Liver (tissue), 9 donors: ENCODE results near the gene GPR180. TPM values are rescaled to one million over a fixed set of nuclear protein-coding genes. Genes with fewer than 3 reads are reported as not detected.

Experiments
- DNase-seq: peaks from one replicate; pipeline ENCODE4 v3.0.0-alpha.2; 2017; ENCODE audit warnings: low spot score
- H3K27ac ChIP-seq, 2 donors: one replicate each; pipeline ENCODE4 v1.7.0; 2013; ENCODE audit warnings: inconsistent platforms in 2 of 2, low read length in 2 of 2, control low read depth in 1 of 2, low read depth in 1 of 2, mild to moderate bottlenecking in 1 of 2
- H3K27me3 ChIP-seq, 4 donors: one replicate each; pipeline versions ENCODE4 v1.6.1 to v1.7.0; 2013; ENCODE audit warnings: low read length in 3 of 4, inconsistent platforms in 1 of 4, mild to moderate bottlenecking in 1 of 4, moderate library complexity in 1 of 4; ENCODE audit not compliant: control insufficient read depth in 4 of 4, insufficient read depth in 4 of 4
- H3K36me3 ChIP-seq, 4 donors: one replicate each; pipeline versions ENCODE4 v1.6.1 to v1.7.0; 2013; ENCODE audit warnings: low read length in 3 of 4, mild to moderate bottlenecking in 3 of 4, low read depth in 1 of 4, moderate library complexity in 1 of 4; ENCODE audit not compliant: control insufficient read depth in 4 of 4, insufficient read depth in 3 of 4
- H3K4me1 ChIP-seq, 4 donors: one replicate each; pipeline versions ENCODE4 v1.6.1 to v1.7.0; 2013; ENCODE audit warnings: low read length in 3 of 4, mild to moderate bottlenecking in 3 of 4, moderate library complexity in 1 of 4; ENCODE audit not compliant: control insufficient read depth in 4 of 4, insufficient read depth in 4 of 4
- H3K4me3 ChIP-seq, 3 donors: one replicate each; pipeline versions ENCODE4 v1.6.1 to v1.7.0; 2013; ENCODE audit warnings: low read length in 3 of 3, control low read depth in 1 of 3, low read depth in 1 of 3, mild to moderate bottlenecking in 1 of 3
- H3K9ac ChIP-seq, 2 donors: one replicate each; pipeline ENCODE4 v1.7.0; 2013; ENCODE audit warnings: low read length in 2 of 2, mild to moderate bottlenecking in 2 of 2, moderate library complexity in 2 of 2, control low read depth in 1 of 2, low read depth in 1 of 2
- H3K9me3 ChIP-seq, 4 donors: one replicate each; pipeline versions ENCODE4 v1.6.1 to v1.7.0; 2013; ENCODE audit warnings: low read length in 3 of 4; ENCODE audit not compliant: control insufficient read depth in 4 of 4
- FOXA1 ChIP-seq: IDR thresholded peaks from 2 replicates; pipeline ENCODE4 v1.6.1; 2016; ENCODE audit warnings: antibody characterized with exemption
- FOXA2 ChIP-seq: IDR thresholded peaks from 2 replicates; pipeline ENCODE4 v1.6.1; 2016; ENCODE audit warnings: antibody characterized with exemption
- GABPA ChIP-seq, 2 donors: IDR thresholded peaks in 1 of 2; conservative IDR thresholded peaks in 1 of 2; 2 replicates each; pipeline ENCODE4 v1.6.1; 2016; ENCODE audit warnings: antibody characterized with exemption in 2 of 2, mild to moderate bottlenecking in 1 of 2, moderate library complexity in 1 of 2
- HNF4A ChIP-seq, 2 donors: conservative IDR thresholded peaks; 2 replicates each; pipeline ENCODE4 v1.6.1; 2016; ENCODE audit warnings: antibody characterized with exemption in 2 of 2, mild to moderate bottlenecking in 2 of 2
- HNF4G ChIP-seq: IDR thresholded peaks from 2 replicates; pipeline ENCODE4 v1.6.1; 2016; ENCODE audit warnings: antibody characterized with exemption
- JUND ChIP-seq, 2 donors: IDR thresholded peaks; 2 replicates each; pipeline ENCODE4 v1.6.1; 2016; ENCODE audit warnings: antibody characterized with exemption in 2 of 2
- NR2F2 ChIP-seq: IDR thresholded peaks from 2 replicates; pipeline ENCODE4 v1.6.1; 2016; ENCODE audit warnings: antibody characterized with exemption
- RAD21 ChIP-seq, 2 donors: IDR thresholded peaks; 2 replicates each; pipeline ENCODE4 v1.6.1; 2016; ENCODE audit warnings: antibody characterized with exemption in 2 of 2, mild to moderate bottlenecking in 2 of 2
- RXRA ChIP-seq, 2 donors: IDR thresholded peaks; 2 replicates each; pipeline ENCODE4 v1.6.1; 2017 to 2018; ENCODE audit warnings: antibody characterized with exemption in 2 of 2, mild to moderate bottlenecking in 1 of 2
- SP1 ChIP-seq: IDR thresholded peaks from 2 replicates; pipeline ENCODE4 v1.6.1; 2018; ENCODE audit warnings: antibody characterized with exemption, mild to moderate bottlenecking
- TAF1 ChIP-seq: conservative IDR thresholded peaks from 2 replicates; pipeline ENCODE4 v1.6.1; 2016; ENCODE audit warnings: antibody characterized with exemption, mild to moderate bottlenecking
- YY1 ChIP-seq: IDR thresholded peaks from 2 replicates; pipeline ENCODE4 v1.6.1; 2016; ENCODE audit warnings: antibody characterized with exemption, mild to moderate bottlenecking
- WGBS: extraction: QIAGEN DNeasy Blood & Tissue Kit; methylation state at CpG from one replicate; pipeline ENCODE4 v1.1.7; 2013; 5-methylcytosine and 5-hydroxymethylcytosine counted together
- polyA plus RNA-seq, 2 donors: library from polyadenylated mRNA; stranded (reverse) in 1 of 2; unstranded in 1 of 2; fragments of 200-250 nt in 1 of 2; fragments of >200 nt in 1 of 2; fragmentation: Nextera tagmentation in 1 of 2; extraction: Ambion mirVana in 1 of 2; gene quantifications; one replicate each; pipeline versions ENCODE4 v1.2.1 to v1.2.3, GENCODE V29; 2013 to 2015
- total RNA-seq, 2 donors: library from RNA; depleted of rRNA; stranded (reverse); fragments of >200 nt; gene quantifications; one replicate each; pipeline ENCODE4 v1.2.3, GENCODE V29; 2014
- TF ChIP-seq, protein P1 (sequence below): IDR thresholded peaks from 2 replicates; pipeline ENCODE4 v1.6.1; 2016; ENCODE audit warnings: antibody characterized with exemption
- TF ChIP-seq, protein P2 (sequence below): IDR thresholded peaks from 2 replicates; pipeline ENCODE4 v1.6.1; 2016; ENCODE audit warnings: antibody characterized with exemption, mild to moderate bottlenecking
- TF ChIP-seq, protein P3 (sequence below): IDR thresholded peaks from 2 replicates; pipeline ENCODE4 v1.6.1; 2016; ENCODE audit warnings: antibody characterized with exemption
- TF ChIP-seq, protein P4 (sequence below): IDR thresholded peaks from 2 replicates; pipeline ENCODE4 v1.6.1; 2016; ENCODE audit warnings: antibody characterized with exemption
- TF ChIP-seq, protein P5 (sequence below): fragments of 150-350 bp; IDR thresholded peaks from 2 replicates; pipeline ENCODE4 v1.5.1; 2017; ENCODE audit warnings: improper control_type of control experiment, low read depth, low read length; ENCODE audit not compliant: missing input control
- donor health status: healthy.
- donor health status: healthy.
- donor health status: healthy.
- donor health status: healthy.
- donor health status: healthy.

Gene GPR180
- total and polyA plus RNA-seq, 4 donors = 2.1 to 8.3 (median 2.8) TPM

DNA sequence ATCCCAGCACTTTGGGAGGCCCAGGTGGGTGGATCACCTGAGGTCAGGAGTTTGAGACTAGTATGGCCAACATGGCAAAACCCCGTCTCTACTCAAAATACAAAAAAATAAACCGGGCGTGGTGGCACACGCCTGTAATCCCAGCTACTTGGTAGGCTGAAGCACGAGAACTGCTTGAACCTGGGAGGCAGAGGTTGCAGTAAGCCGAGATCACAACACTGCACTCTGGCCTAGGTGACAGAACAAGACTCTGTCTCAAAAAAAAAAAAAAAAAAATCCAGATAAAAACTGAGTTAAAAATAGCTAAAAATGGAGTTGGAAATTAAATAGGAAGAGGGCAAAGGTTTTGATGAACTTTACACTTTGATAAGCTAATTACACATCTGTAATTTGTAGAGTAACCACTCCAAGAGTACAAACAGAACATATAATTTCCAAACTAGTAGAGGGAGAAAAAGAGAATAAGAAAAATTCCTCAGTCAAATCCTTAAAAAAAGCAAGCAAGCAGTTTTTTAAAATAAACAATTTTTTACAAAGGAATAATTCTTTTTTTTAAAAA is 16.0 kb upstream of the GPR180 start:
- Histone ChIP-seq H3K27ac (peak overlapping the region; percentile 65 to 79), H3K9ac (no peak overlapping the region), H3K27me3 (no peaks in the 10 kb centered on the region), H3K9me3 (no peaks in the 10 kb centered on the region), H3K4me1 (peaks cover 4 to 35% (median 16%) of the 10 kb centered on the region in 4 donors), H3K4me3 (no peak overlapping the region), H3K36me3 (peaks cover 0 to 24% (median 18%) of the 10 kb centered on the region in 4 donors)
- DNase-seq = no peak
- WGBS = 94% methylated on average over 6 of the region's 6 CpGs
- TF ChIP-seq, protein P1, sequence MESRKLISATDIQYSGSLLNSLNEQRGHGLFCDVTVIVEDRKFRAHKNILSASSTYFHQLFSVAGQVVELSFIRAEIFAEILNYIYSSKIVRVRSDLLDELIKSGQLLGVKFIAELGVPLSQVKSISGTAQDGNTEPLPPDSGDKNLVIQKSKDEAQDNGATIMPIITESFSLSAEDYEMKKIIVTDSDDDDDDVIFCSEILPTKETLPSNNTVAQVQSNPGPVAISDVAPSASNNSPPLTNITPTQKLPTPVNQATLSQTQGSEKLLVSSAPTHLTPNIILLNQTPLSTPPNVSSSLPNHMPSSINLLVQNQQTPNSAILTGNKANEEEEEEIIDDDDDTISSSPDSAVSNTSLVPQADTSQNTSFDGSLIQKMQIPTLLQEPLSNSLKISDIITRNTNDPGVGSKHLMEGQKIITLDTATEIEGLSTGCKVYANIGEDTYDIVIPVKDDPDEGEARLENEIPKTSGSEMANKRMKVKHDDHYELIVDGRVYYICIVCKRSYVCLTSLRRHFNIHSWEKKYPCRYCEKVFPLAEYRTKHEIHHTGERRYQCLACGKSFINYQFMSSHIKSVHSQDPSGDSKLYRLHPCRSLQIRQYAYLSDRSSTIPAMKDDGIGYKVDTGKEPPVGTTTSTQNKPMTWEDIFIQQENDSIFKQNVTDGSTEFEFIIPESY = no peak
- TF ChIP-seq, protein P2, sequence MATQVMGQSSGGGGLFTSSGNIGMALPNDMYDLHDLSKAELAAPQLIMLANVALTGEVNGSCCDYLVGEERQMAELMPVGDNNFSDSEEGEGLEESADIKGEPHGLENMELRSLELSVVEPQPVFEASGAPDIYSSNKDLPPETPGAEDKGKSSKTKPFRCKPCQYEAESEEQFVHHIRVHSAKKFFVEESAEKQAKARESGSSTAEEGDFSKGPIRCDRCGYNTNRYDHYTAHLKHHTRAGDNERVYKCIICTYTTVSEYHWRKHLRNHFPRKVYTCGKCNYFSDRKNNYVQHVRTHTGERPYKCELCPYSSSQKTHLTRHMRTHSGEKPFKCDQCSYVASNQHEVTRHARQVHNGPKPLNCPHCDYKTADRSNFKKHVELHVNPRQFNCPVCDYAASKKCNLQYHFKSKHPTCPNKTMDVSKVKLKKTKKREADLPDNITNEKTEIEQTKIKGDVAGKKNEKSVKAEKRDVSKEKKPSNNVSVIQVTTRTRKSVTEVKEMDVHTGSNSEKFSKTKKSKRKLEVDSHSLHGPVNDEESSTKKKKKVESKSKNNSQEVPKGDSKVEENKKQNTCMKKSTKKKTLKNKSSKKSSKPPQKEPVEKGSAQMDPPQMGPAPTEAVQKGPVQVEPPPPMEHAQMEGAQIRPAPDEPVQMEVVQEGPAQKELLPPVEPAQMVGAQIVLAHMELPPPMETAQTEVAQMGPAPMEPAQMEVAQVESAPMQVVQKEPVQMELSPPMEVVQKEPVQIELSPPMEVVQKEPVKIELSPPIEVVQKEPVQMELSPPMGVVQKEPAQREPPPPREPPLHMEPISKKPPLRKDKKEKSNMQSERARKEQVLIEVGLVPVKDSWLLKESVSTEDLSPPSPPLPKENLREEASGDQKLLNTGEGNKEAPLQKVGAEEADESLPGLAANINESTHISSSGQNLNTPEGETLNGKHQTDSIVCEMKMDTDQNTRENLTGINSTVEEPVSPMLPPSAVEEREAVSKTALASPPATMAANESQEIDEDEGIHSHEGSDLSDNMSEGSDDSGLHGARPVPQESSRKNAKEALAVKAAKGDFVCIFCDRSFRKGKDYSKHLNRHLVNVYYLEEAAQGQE = no peak
- TF ChIP-seq RAD21 (IDR thresholded peaks at IDR 0.05) = no peak
- TF ChIP-seq NR2F2 = no peak
- no peak for TF ChIP-seq GABPA (IDR thresholded peaks at IDR 0.05 in 1 of 2, conservative IDR thresholded peaks at IDR 0.05 in 1 of 2)
- TF ChIP-seq RXRA (IDR thresholded peaks at IDR 0.05) = peak in 1 of 2 donors; percentile 5
- TF ChIP-seq, protein P3, sequence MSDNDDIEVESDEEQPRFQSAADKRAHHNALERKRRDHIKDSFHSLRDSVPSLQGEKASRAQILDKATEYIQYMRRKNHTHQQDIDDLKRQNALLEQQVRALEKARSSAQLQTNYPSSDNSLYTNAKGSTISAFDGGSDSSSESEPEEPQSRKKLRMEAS = no peak
- no peak for TF ChIP-seq TAF1
- peak; percentile 45 for TF ChIP-seq SP1
- TF ChIP-seq, protein P4, sequence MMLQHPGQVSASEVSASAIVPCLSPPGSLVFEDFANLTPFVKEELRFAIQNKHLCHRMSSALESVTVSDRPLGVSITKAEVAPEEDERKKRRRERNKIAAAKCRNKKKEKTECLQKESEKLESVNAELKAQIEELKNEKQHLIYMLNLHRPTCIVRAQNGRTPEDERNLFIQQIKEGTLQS = no peak
- no peak for TF ChIP-seq FOXA2
- TF ChIP-seq HNF4A (conservative IDR thresholded peaks at IDR 0.05) = peak in 1 of 2 donors; percentile 73
- no peak for TF ChIP-seq YY1
- TF ChIP-seq JUND (IDR thresholded peaks at IDR 0.05) = no peak
- TF ChIP-seq FOXA1 = no peak
- no peak for TF ChIP-seq HNF4G
- TF ChIP-seq, protein P5, sequence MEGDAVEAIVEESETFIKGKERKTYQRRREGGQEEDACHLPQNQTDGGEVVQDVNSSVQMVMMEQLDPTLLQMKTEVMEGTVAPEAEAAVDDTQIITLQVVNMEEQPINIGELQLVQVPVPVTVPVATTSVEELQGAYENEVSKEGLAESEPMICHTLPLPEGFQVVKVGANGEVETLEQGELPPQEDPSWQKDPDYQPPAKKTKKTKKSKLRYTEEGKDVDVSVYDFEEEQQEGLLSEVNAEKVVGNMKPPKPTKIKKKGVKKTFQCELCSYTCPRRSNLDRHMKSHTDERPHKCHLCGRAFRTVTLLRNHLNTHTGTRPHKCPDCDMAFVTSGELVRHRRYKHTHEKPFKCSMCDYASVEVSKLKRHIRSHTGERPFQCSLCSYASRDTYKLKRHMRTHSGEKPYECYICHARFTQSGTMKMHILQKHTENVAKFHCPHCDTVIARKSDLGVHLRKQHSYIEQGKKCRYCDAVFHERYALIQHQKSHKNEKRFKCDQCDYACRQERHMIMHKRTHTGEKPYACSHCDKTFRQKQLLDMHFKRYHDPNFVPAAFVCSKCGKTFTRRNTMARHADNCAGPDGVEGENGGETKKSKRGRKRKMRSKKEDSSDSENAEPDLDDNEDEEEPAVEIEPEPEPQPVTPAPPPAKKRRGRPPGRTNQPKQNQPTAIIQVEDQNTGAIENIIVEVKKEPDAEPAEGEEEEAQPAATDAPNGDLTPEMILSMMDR = no peak
